SK-N-SH (cell line): ENCODE measurements around the gene SULT1B1. TPM values are rescaled to one million over a fixed set of nuclear protein-coding genes. Genes with fewer than 3 reads are reported as not detected.

Source experiments
- CTCF ChIA-PET: fragments of 300-600, 350-600 bp; formaldehyde crosslinking; extraction: SDS; loops from one replicate; lab custom pipeline; 2021; lab: Yijun Ruan, JAX
- POLR2A ChIA-PET: fragments of 350-600 bp; sonication (Branson Sonifier 250); formaldehyde crosslinking; extraction: SDS; loops from one replicate; lab custom pipeline; 2020; ENCODE audit warnings: antibody characterized with exemption, inconsistent platforms; lab: Yijun Ruan, JAX
- DNase-seq: peaks from one replicate; pipeline ENCODE4 v3.0.0; 2012
- H2AFZ ChIP-seq: fragments of 200-600 bp; sonication (generic); 2 replicates; pipeline ENCODE4 v1.8.1; 2016; ENCODE audit warnings: antibody characterized with exemption, mild to moderate bottlenecking, low read depth
- H3F3A ChIP-seq: fragments of 200-600 bp; sonication (generic); replicated peaks from 2 replicates; pipeline ENCODE3; 2016; ENCODE audit warnings: antibody characterized with exemption, mild to moderate bottlenecking; ENCODE audit not compliant: insufficient read depth
- H3K27ac ChIP-seq, 2 experiments: fragments of 200-500 bp in 1 of 2; fragments of 200-600 bp in 1 of 2; sonication (Bioruptor generic) in 1 of 2; sonication (generic), shearing (Covaris generic) in 1 of 2; 2 replicates each; pipeline versions ENCODE4 v1.5.1 to v1.6.1; 2014 to 2016; ENCODE audit warnings: low read depth in 2 of 2, inconsistent platforms in 1 of 2, low read length in 1 of 2, mild to moderate bottlenecking in 1 of 2, mixed read lengths in 1 of 2
- H3K27me3 ChIP-seq: fragments of 200-600 bp; sonication (generic), shearing (Covaris generic); 2 replicates; pipeline ENCODE4 v1.6.1; 2016; ENCODE audit warnings: mixed run types; ENCODE audit not compliant: insufficient read depth
- H3K36me3 ChIP-seq, 2 experiments: fragments of 200-500 bp in 1 of 2; fragments of 200-600 bp in 1 of 2; sonication (Bioruptor generic) in 1 of 2; sonication (generic) in 1 of 2; replicated peaks in 1 of 2; 2 replicates each; pipeline versions ENCODE3 to v1.5.1; 2014 to 2016; ENCODE audit warnings: low read length in 1 of 2, mild to moderate bottlenecking in 1 of 2; ENCODE audit not compliant: insufficient read depth in 2 of 2, control insufficient read depth in 1 of 2
- H3K4me1 ChIP-seq, 2 experiments: fragments of 200-500 bp in 1 of 2; fragments of 200-600 bp in 1 of 2; sonication (Bioruptor generic) in 1 of 2; sonication (generic), shearing (Covaris generic) in 1 of 2; 2 replicates each; pipeline versions ENCODE4 v1.5.1 to v1.6.1; 2014 to 2016; ENCODE audit warnings: low read depth in 1 of 2, low read length in 1 of 2, mixed run types in 1 of 2; ENCODE audit not compliant: insufficient read depth in 2 of 2, control insufficient read depth in 1 of 2
- H3K4me2 ChIP-seq: fragments of 200-600 bp; sonication (generic), shearing (Covaris generic); 2 replicates; pipeline ENCODE4 v1.6.1; 2017; ENCODE audit warnings: mixed run types
- H3K4me3 ChIP-seq, 2 experiments: fragments of 200-500 bp in 1 of 2; fragments of 200-600 bp in 1 of 2; sonication (Bioruptor generic) in 1 of 2; sonication (generic), shearing (Covaris generic) in 1 of 2; 2 replicates each; pipeline versions ENCODE4 v1.5.1 to v1.8.1; 2014 to 2016; ENCODE audit warnings: low read depth in 2 of 2, inconsistent platforms in 1 of 2, low read length in 1 of 2, mild to moderate bottlenecking in 1 of 2, mixed read lengths in 1 of 2, moderate library complexity in 1 of 2
- H3K79me2 ChIP-seq: fragments of 200-600 bp; sonication (generic); 2 replicates; pipeline ENCODE4 v1.8.1; 2017; ENCODE audit warnings: mild to moderate bottlenecking; ENCODE audit not compliant: insufficient read depth
- H3K9ac ChIP-seq: fragments of 200-600 bp; sonication (generic); 2 replicates; pipeline ENCODE4 v1.6.1; 2017; ENCODE audit warnings: mixed run types
- H3K9me2 ChIP-seq: fragments of 200-600 bp; sonication (generic); 2 replicates; pipeline ENCODE4 v1.6.1; 2017; ENCODE audit warnings: mixed run types
- H3K9me3 ChIP-seq: fragments of 200-600 bp; sonication (generic); 2 replicates; pipeline ENCODE4 v1.6.1; 2017; ENCODE audit warnings: mixed run types, mild to moderate bottlenecking, moderate library complexity
- H4K20me1 ChIP-seq: fragments of 200-600 bp; sonication (generic); 2 replicates; pipeline ENCODE4 v1.6.1; 2017; ENCODE audit warnings: mild to moderate bottlenecking, mixed run types; ENCODE audit not compliant: insufficient read depth
- ELF1 ChIP-seq: IDR thresholded peaks from 2 replicates; pipeline ENCODE4 v1.4.0; 2012
- EP300 ChIP-seq, 2 experiments: IDR thresholded peaks; 2 replicates each; pipeline versions ENCODE4 v1.4.0 to v1.6.1; 2012; ENCODE audit warnings: borderline replicate concordance in 1 of 2, low read depth in 1 of 2, low read length in 1 of 2
- EZH2phosphoT487 ChIP-seq: fragments of 200-600 bp; sonication (generic); IDR thresholded peaks from 2 replicates; pipeline ENCODE4 v1.6.1; 2017; ENCODE audit warnings: low read depth, mixed run types, mild to moderate bottlenecking, antibody characterized with exemption, moderate library complexity, borderline replicate concordance
- FOSL2 ChIP-seq: IDR thresholded peaks from 2 replicates; pipeline ENCODE4 v1.4.0; 2012; ENCODE audit warnings: low read depth, mild to moderate bottlenecking, moderate library complexity, borderline replicate concordance
- FOXJ3 ChIP-seq: sonication (generic); formaldehyde crosslinking; IDR thresholded peaks from 2 replicates; pipeline ENCODE4 v1.5.1; 2020; ENCODE audit warnings: mild to moderate bottlenecking, missing genetic modification reagents
- JUND ChIP-seq: IDR thresholded peaks from 2 replicates; pipeline ENCODE4 v1.4.0; 2012
- MXI1 ChIP-seq: IDR thresholded peaks from 2 replicates; pipeline ENCODE4 v1.6.1; 2012; ENCODE audit warnings: mild to moderate bottlenecking, low read depth, low read length, improper control_type of control experiment
- NFIC ChIP-seq: IDR thresholded peaks from 2 replicates; pipeline ENCODE4 v1.4.0; 2012; ENCODE audit warnings: borderline replicate concordance
- POLR2AphosphoS5 ChIP-seq: IDR thresholded peaks from 2 replicates; pipeline ENCODE4 v1.6.1; 2012; ENCODE audit warnings: low read depth, low read length
- RCOR1 ChIP-seq: fragments of 150-350 bp; IDR thresholded peaks from 2 replicates; pipeline ENCODE4 v1.6.1; 2017; ENCODE audit warnings: antibody characterized with exemption, low read length
- RXRA ChIP-seq: IDR thresholded peaks from 2 replicates; pipeline ENCODE4 v1.4.0; 2012; ENCODE audit warnings: low read depth, mild to moderate bottlenecking, borderline replicate concordance
- SIN3A ChIP-seq: IDR thresholded peaks from 2 replicates; pipeline ENCODE4 v1.6.1; 2012; ENCODE audit warnings: low read depth, mild to moderate bottlenecking, low read length, moderate library complexity, borderline replicate concordance
- SMC3 ChIP-seq: IDR thresholded peaks from 2 replicates; pipeline ENCODE4 v1.6.1; 2012; ENCODE audit warnings: low read depth, low read length, improper control_type of control experiment
- TAF1 ChIP-seq: IDR thresholded peaks from 2 replicates; pipeline ENCODE4 v1.6.1; 2012; ENCODE audit warnings: low read depth, mild to moderate bottlenecking, low read length, moderate library complexity, borderline replicate concordance
- TCF12 ChIP-seq: IDR thresholded peaks from 2 replicates; pipeline ENCODE4 v1.4.0; 2012
- WGBS: methylation state at CpG from one replicate; pipeline ENCODE4 v1.1.6; 2017; ENCODE audit warnings: low lambda C conversion rate; 5-methylcytosine and 5-hydroxymethylcytosine counted together
- polyA plus RNA-seq, 3 experiments: library from polyadenylated mRNA; depleted of rRNA; stranded (reverse); fragments of >200 nt; gene quantifications; 2 replicates each; pipeline ENCODE4 v1.2.3, GENCODE V29; 2012
- TF ChIP-seq, protein P1 (sequence below): fragments of 200-600 bp; sonication (generic); IDR thresholded peaks from 2 replicates; pipeline ENCODE4 v1.6.1; 2017; ENCODE audit warnings: antibody characterized with exemption, mild to moderate bottlenecking, moderate library complexity
- TF ChIP-seq, protein P2 (sequence below): IDR thresholded peaks from 2 replicates; pipeline ENCODE4; 2012
- TF ChIP-seq, protein P3 (sequence below): fragments of 150-350 bp; IDR thresholded peaks from 2 replicates; pipeline ENCODE4 v1.6.1; 2016; ENCODE audit warnings: mild to moderate bottlenecking, low read depth, low read length

The SULT1B1 gene
- polyA plus RNA-seq, 1 of the 3 experiments (the other 2 are of a cell fraction), result 14.7 TPM

DNA sequence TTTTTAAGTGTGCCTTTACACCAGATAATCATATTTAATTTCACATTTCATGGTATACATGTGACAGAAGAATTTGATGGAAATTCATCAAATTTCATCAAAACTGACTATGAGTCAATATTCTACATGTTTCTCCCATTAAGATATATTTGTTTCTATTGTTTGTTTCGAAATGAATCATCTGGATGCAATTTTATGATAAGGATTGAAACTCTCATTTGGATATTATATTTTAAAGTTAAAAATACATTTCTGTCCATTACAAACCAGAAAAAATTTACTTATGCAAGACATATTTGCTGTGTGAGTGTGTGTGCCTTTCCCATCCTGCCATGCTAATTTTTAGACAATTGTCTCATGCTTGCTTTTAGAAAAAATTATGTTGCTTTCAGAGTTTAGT lies 52.2 kb downstream of the SULT1B1 start:
- ChIA-PET POLR2A (no interaction called here), CTCF (interaction anchor here (1.5 kb wide), 1 partner anchor 10 kb away, joined by 3 read pairs; no protein-coding TSS in a partner anchor)
- DNase-seq, result no peak
- H3K4me2 ChIP-seq, result peak overlapping the region; percentile 12; the same call in 1 of the 2 replicates
- H3K4me1 ChIP-seq, result no peaks in the 10 kb centered on the region; a peak in 1 of 4 replicates
- no peak overlapping the region for H2AFZ ChIP-seq
- no peak overlapping the region for H3K4me3 ChIP-seq
- H3F3A ChIP-seq, result no peaks in the 10 kb centered on the region
- no peaks in the 10 kb centered on the region for H3K27me3 ChIP-seq
- no peak overlapping the region for H3K9ac ChIP-seq
- H4K20me1 ChIP-seq, result no peaks in the 10 kb centered on the region
- H3K27ac ChIP-seq, result peak overlapping the region; percentile 47 to 71; a peak in 3 of 4 replicates
- 8% methylated on average over 1 of the region's 1 CpG for WGBS
- TF ChIP-seq POLR2AphosphoS5 (0 out of 2 replicates have a peak, but pooled peaks have one; percentile 4), JUND (0 out of 2 replicates have a peak, but pooled peaks have one; percentile 26), EP300 (IDR thresholded peaks at IDR 0.05; ENCODE audit: borderline replicate concordance in 1 of 2, low read depth in 1 of 2, low read length in 1 of 2) (peak in 1 of 2 experiments; percentile 21; a peak in 1 of 4 replicates), SMC3 (no peak), FOSL2 (0 out of 2 replicates have a peak, but pooled peaks have one; percentile 15), TCF12 (0 out of 2 replicates have a peak, but pooled peaks have one; percentile 11)
- TF ChIP-seq, protein P1, sequence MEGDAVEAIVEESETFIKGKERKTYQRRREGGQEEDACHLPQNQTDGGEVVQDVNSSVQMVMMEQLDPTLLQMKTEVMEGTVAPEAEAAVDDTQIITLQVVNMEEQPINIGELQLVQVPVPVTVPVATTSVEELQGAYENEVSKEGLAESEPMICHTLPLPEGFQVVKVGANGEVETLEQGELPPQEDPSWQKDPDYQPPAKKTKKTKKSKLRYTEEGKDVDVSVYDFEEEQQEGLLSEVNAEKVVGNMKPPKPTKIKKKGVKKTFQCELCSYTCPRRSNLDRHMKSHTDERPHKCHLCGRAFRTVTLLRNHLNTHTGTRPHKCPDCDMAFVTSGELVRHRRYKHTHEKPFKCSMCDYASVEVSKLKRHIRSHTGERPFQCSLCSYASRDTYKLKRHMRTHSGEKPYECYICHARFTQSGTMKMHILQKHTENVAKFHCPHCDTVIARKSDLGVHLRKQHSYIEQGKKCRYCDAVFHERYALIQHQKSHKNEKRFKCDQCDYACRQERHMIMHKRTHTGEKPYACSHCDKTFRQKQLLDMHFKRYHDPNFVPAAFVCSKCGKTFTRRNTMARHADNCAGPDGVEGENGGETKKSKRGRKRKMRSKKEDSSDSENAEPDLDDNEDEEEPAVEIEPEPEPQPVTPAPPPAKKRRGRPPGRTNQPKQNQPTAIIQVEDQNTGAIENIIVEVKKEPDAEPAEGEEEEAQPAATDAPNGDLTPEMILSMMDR, result no peak
- TF ChIP-seq, protein P2, sequence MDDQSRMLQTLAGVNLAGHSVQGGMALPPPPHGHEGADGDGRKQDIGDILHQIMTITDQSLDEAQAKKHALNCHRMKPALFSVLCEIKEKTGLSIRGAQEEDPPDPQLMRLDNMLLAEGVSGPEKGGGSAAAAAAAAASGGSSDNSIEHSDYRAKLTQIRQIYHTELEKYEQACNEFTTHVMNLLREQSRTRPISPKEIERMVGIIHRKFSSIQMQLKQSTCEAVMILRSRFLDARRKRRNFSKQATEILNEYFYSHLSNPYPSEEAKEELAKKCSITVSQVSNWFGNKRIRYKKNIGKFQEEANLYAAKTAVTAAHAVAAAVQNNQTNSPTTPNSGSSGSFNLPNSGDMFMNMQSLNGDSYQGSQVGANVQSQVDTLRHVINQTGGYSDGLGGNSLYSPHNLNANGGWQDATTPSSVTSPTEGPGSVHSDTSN, result 0 out of 2 replicates have a peak, but pooled peaks have one; percentile 12
- H3K36me3 ChIP-seq, result no peaks in the 10 kb centered on the region
- H3K9me3 ChIP-seq, result no peaks in the 10 kb centered on the region
- H3K9me2 ChIP-seq, result no peaks in the 10 kb centered on the region
- H3K79me2 ChIP-seq, result no peaks in the 10 kb centered on the region

DNA sequence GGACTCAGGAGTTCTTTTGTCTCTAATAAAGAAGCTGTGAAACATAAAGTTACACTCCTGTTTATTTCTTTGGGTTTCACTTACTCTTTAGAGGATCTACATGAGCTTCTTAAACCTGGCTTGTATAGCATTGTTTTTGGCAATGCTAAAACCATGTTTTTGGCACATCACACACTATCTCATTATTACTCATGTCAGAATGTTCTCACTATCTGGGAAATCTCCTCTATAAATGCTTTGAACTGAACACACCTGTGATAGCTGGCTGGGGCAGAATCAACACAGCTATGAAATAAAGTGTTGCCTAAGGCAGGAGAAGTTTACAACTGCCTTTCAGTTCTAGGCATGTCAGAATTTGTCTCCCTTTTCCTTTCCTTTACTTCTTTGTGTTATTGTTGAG lies 52.6 kb downstream of the SULT1B1 start:
- H3K79me2 ChIP-seq, result no peaks in the 10 kb centered on the region
- DNase-seq, result no peak
- H3K4me3 ChIP-seq, result no peak overlapping the region
- peak overlapping the region; percentile 12; the same call in 1 of the 2 replicates for H3K4me2 ChIP-seq
- peak overlapping the region; percentile 25 to 71; a peak in 3 of 4 replicates for H3K27ac ChIP-seq
- H3K9me3 ChIP-seq, result no peaks in the 10 kb centered on the region
- H3K36me3 ChIP-seq, result no peaks in the 10 kb centered on the region
- H3K9me2 ChIP-seq, result no peaks in the 10 kb centered on the region
- H4K20me1 ChIP-seq, result no peaks in the 10 kb centered on the region
- ChIA-PET CTCF (interaction anchor here (1.3 kb wide), 1 partner anchor 18 kb away, joined by 5 read pairs; no protein-coding TSS in a partner anchor), POLR2A (no interaction called here)
- H3K4me1 ChIP-seq, result no peaks in the 10 kb centered on the region; a peak in 1 of 4 replicates
- H2AFZ ChIP-seq, result no peak overlapping the region
- TF ChIP-seq SMC3, result no peak
- no peak for TF ChIP-seq MXI1
- no peak for TF ChIP-seq FOXJ3 (CRISPR knock-in tag)
- no peak for TF ChIP-seq TAF1
- TF ChIP-seq RXRA, result no peak
- 0 out of 2 replicates have a peak, but pooled peaks have one; percentile 4 for TF ChIP-seq POLR2AphosphoS5
- TF ChIP-seq, protein P1, result no peak
- TF ChIP-seq EZH2phosphoT487, result no peak
- TF ChIP-seq SIN3A, result no peak
- 0 out of 2 replicates have a peak, but pooled peaks have one; percentile 9 for TF ChIP-seq NFIC
- no peak for TF ChIP-seq FOSL2
- TF ChIP-seq RCOR1, result no peak
- TF ChIP-seq, protein P3, sequence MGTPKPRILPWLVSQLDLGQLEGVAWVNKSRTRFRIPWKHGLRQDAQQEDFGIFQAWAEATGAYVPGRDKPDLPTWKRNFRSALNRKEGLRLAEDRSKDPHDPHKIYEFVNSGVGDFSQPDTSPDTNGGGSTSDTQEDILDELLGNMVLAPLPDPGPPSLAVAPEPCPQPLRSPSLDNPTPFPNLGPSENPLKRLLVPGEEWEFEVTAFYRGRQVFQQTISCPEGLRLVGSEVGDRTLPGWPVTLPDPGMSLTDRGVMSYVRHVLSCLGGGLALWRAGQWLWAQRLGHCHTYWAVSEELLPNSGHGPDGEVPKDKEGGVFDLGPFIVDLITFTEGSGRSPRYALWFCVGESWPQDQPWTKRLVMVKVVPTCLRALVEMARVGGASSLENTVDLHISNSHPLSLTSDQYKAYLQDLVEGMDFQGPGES, result no peak
- no peak for TF ChIP-seq ELF1
- no peak for TF ChIP-seq TCF12
- TF ChIP-seq, all 33 proteins: peak for 2
- H3K9ac ChIP-seq, result no peak overlapping the region
- no peaks in the 10 kb centered on the region for H3F3A ChIP-seq
- no peaks in the 10 kb centered on the region for H3K27me3 ChIP-seq
